NAMALWA (cell line): Measurements from ENCODE around the gene PLD3.
"Not testable (repeated sequence)": the region's sequence is repeated elsewhere in the genome, so short reads cannot be mapped to it uniquely, and the experiment has no call there.

ENCODE experiments used
- DNase-seq: peaks from one replicate; pipeline ENCODE4 v3.0.0-alpha.2; 2015; ENCODE audit warnings: low spot score

PLD3 gene

DNA sequence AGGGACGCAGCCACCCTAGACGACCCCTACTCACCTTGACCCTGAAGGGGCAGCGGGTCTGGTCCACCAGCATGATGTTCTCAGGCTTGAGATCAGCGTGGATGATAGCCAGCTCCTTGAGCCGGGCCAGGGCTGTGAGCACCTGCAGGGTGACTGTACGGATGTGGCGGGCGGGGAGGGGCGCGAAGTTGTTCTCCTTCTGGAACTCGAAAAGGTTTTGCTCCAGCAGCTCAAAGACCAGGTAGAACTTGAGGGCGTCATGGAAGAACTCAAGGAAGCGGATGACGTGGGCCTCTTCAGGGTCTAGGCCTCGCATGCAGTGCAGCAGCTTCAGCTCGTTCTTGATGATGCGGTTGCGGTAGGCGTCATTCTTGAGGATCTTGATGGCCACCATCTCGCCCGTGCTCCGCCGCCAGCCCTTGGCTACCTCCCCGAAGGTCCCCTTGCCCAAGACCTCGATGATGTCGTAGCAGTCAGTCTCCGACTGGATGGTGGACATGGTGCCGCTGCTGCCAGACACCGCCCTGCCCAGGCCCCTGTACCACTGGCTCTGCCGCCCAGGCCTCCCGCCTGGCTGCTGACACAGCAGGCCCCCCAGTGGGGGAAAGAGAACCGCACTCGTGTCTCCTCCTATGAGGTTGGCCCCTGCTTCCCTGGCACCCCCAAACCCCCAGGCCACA, 41.0 kb downstream of the PLD3 start:
- DNase-seq, result no peak

GRCh38 chr19:40390084-40390742, 41.7 kb downstream of the PLD3 start, which contains the start of gene HIPK4:
Gene HIPK4, minus strand, starts transcription at chr19:40390181. Its CDS starts 279 bp downstream, at chr19:40389902.
- DNase-seq, result no peak

DNA sequence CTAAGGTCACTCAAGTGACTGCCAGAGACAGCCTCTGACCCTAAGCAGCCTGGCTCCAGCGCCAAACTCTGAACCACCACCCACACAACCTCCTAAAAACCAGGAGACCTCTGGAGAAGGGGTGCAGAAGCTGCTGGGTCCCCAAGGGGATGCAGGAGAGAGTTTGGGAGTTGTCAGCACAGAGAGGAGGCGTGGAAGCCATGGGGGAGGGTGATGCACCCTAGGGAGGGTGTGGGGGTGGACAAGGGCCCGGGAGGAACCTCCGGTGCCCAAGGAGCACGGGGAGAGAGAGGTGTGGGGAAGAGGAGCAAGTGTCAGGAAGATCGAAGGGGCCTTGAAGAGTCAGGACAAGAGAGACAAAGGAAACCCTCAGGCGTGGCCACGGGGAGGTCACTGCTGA, 43.6 kb downstream of the PLD3 start:
- DNase-seq, result no peak

DNA sequence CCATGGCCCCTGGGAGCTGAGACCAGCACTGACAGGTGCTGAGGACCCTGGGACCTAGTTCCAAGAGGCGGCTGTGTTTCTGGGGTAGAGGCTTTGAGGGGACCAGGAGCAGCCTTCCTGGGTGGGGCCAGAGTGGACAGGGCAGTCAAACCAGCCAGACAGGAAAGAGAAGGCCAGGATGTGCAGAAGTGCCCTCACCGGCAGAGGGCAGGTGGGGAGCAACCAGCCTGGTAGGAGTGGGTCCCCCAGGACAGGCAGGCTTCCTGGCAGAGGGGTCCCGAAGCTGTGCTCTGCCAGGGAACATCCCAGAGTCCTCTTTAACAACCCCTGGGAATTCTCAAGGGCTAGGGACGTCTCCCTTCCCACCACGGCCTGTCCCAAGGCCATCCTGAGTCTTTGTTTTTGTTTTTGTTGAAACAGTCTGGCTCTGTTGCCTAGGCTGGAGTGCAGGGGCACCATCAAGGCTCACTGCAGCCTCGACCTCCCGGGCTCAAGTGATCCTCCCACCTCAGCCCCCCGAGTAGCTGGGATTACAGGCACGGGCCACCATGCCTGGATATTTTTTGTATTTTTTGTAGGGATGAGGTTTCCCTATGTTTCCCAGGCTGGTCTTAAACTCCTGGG, 44.5 kb downstream of the PLD3 start:
- no peak for DNase-seq

GRCh38 chr19:40393894-40394815, 45.7 kb downstream of the PLD3 start:
- DNase-seq, result no peak

GRCh38 chr19:40394816-40395210, 46.3 kb downstream of the PLD3 start:
- no peak for DNase-seq

DNA sequence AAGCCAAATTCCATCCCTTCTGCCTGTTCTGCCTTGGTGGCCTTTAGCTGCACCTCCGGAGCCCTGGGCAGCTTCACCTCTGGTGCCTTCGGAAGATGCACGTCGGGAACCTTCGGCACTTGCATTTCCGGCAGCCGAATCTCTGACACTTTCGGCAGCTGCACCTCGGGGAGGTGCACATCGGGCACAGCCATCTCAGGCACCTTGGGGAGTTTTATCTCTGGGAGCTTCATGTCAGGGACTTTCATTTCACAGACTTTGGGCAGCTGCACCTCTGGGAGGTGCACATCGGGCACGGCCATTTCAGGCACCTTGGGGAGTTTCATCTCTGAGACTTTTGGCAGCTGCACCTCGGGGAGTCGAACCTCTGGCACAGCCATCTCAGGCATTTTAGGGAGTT, 47.5 kb downstream of the PLD3 start:
- DNase-seq, result no peak

DNA sequence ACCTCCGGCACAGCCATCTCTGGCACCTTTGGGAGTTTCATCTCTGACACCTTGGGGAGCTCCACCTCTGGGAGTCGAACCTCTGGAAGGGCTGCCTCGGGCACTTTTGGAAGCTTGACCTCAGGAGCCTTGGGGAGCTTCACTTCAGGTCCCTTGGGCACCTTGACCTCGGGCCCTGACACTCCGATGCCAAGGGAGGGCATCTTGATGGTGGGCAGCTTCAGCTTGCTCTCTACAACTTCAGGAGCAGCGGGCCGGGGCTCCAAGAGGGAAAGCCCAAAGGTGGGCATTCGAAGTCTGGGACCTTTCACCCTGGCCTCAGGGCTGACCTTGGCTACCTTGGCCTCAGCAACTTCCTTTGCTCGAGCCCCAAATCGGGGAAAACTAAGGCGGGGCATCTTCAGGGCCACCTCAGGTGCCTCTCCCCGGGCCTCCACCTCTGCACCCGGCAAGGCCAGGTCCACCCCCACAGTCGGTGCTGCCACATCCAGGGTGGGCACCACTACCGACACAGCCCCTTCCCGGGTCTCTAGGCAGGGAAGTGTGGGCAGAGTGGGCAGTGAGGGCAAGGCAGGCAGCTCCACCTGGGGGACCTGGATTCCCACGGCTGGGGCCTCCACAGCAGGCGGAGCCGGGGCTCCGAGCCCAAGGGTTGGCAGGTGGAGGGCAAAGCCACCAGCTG, 48.5 kb downstream of the PLD3 start:
- DNase-seq, result no peak

GRCh38 chr19:40397568-40397906, 49.0 kb downstream of the PLD3 start:
- DNase-seq, result no peak

DNA sequence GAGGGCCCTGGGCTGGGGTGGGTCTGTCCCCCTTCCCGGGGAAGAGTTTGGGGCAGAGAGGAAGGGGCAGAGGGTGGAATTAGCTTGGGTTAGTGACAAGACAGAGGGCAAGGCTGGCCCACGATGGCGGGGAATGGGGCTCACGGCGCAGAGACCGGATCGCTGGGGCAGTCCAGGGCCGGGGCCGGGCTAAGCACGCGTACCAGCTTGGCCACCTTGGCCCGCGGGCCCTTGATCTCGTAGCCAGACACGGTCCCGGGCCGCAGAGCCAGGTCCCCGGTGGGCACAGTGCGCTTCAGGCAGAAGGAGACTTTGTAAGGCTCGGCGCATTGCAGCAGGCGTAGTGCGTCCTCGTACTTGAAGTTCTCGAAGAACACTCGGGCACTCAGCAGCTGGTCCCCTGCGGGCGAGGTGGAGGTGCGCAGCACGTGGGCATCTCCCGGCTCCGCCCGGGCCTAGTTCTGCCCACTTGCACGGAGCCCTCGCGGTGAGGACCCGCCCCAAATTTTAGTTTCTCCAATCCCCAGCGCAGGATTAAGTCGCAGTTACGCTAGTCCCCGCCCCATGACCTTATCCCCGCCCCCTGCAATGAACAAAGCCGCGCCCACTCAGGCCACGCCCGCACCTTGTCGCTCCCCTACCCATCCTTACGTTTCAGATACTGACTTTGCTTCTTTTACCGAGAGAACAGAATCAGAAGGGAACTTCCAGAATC, 50.1 kb downstream of the PLD3 start:
- peak; percentile 52 for DNase-seq

DNA sequence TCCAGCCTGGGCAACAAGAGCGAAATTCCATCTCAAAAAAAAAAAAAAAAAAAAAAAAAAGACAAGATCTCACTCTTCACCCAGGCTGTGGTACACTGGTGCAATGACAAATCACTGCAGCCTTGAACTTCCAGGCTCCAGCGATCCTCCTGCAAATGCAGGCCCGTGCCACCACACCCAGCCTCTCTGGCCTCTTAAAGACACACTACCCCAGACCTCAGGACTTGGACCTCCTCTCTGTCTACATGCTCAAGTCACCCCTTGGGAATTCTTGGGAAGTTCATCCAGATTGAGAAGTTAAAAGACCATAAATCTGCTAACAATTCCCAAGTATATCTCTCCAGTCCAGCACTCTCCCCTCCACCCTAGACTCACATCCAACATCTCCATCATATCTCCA, 52.1 kb downstream of the PLD3 start:
- no peak for DNase-seq

GRCh38 chr19:40403262-40403984, 54.9 kb downstream of the PLD3 start:
- DNase-seq, result peak; percentile 90

GRCh38 chr19:40407714-40408597, 59.5 kb downstream of the PLD3 start:
- no peak for DNase-seq

- DNase-seq, result not testable (repeated sequence)
These were observed 60.1 kb downstream of the PLD3 start for GRCh38 chr19:40408598-40408925.

GRCh38 chr19:40410030-40410389, 61.5 kb downstream of the PLD3 start:
- DNase-seq, result peak; percentile 28

GRCh38 chr19:40411125-40411842, 62.8 kb downstream of the PLD3 start:
- DNase-seq, result no peak

DNA sequence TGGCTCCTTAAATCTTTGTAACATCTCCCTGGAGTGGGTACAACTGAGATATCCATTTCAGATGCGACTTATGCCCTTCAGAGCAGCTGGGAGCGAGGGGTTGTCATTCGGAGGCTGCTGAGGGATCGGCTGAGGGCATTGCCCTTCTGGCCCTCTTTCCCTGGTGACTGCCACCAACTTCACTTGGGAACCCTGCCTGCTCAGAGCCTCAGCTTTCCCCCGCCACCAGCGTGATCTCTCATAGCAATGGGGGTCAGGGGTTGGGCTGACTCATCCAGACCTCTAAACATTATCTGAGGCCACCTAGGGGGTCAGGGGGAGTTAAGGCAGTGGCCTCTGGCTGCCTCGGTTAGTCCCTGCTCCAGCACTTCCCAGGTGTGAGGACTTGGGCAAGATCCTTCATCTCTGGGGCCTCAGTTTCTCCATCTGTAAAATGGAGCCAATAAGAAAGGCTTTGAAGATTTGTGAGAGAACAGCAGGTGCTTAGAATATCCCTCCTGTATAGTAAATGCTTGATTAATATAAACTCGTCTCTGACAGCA, 63.5 kb downstream of the PLD3 start:
- no peak for DNase-seq

DNA sequence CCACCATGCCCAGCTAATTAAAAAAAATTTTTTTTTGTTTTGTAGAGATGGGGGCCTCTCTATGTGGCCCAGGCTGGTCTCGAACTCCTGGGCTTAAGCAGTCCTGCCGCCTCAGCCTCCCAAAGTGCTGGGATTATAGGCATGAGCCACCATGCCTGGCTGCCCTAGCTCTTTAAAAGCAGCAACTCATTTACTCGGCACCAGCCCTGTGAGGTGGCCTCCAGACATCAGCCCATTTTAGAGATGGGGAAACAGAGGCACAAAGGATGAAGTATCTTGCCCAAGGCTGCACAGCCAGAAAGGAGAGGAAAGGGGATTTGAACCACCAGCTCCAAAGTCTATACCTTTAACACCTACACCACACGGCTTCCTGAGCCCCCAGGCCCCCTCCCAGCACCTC, 64.4 kb downstream of the PLD3 start:
- DNase-seq, result no peak
